ENCODE measurements around the gene FXYD2.

DNA sequence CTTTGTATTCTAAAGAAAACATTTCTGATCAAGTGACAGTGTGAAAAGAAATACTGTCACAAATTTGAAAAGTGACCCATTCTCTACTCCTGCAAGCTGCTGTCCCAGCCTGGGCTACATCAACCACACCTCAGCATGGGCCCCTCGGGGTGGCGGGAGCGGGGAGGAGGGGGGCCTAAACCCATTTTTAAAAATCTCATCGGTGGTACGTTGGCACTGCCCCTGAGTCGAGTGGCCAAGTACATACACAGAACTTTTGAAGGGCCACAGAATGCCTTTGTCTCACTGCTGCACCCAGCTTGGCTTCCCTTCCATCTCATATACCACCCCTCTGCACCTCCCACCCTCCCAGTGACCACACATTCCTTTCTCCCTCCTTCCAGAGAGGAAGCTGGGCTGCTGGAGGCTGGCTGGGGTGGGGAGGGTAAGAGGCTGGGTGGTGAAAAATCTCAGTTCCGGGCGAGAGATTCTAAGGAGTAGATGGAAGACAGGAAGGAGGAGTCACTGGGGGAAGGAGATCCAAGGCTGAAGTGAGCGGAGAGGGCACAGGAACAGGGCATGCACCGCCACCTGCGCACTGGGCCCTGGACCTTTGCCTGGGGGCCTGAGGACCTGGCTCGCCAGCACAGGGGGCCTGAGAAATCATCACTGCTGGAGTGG is 30.8 kb upstream of the FXYD2 start:
- TF ChIP-seq, protein P1, sequence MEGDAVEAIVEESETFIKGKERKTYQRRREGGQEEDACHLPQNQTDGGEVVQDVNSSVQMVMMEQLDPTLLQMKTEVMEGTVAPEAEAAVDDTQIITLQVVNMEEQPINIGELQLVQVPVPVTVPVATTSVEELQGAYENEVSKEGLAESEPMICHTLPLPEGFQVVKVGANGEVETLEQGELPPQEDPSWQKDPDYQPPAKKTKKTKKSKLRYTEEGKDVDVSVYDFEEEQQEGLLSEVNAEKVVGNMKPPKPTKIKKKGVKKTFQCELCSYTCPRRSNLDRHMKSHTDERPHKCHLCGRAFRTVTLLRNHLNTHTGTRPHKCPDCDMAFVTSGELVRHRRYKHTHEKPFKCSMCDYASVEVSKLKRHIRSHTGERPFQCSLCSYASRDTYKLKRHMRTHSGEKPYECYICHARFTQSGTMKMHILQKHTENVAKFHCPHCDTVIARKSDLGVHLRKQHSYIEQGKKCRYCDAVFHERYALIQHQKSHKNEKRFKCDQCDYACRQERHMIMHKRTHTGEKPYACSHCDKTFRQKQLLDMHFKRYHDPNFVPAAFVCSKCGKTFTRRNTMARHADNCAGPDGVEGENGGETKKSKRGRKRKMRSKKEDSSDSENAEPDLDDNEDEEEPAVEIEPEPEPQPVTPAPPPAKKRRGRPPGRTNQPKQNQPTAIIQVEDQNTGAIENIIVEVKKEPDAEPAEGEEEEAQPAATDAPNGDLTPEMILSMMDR (conservative IDR thresholded peaks at IDR 0.05), result no peak
- no peak for TF ChIP-seq ZFX (IDR thresholded peaks at IDR 0.05)
